ENCODE measurements around the gene PPIC. TPM values are rescaled to one million over a fixed set of nuclear protein-coding genes. Genes with fewer than 3 reads are reported as not detected.

Gene PPIC
- total RNA-seq, 1 donor from 2014 or later = 50.1 TPM

Other genes with a start within 250 kb of the PPIC start
- 5.2 and 5.3 TPM in 2 replicates for gene SNX24, start 191.1 kb downstream of the PPIC start, total RNA-seq
- gene PRDM6, start 52.5 kb upstream of the PPIC start, total RNA-seq = under 0.01 TPM in 1 of 2 replicates, not detected in the other